Activated CD8-positive, alpha-beta memory T cell treated with anti-CD3 and anti-CD28 coated beads, Interleukin-2, amount 50 U/mL, for 24 hours (primary cell): ENCODE measurements around the gene UMODL1.

Source experiments
- DNase-seq: peaks from one replicate; pipeline ENCODE4 v3.0.0-alpha.2; 2020; ENCODE audit errors: extremely low read depth

UMODL1 gene

GRCh38 chr21:42071146-42071737 lies at the start of gene UMODL1:
Gene UMODL1 (plus strand): TSS chr21:42071317. CDS start chr21:42071317, 0 bp downstream.
- DNase-seq, result no peak

- no peak for DNase-seq
Observed at GRCh38 chr21:42021371-42022090, 49.6 kb upstream of the UMODL1 start.

- no peak for DNase-seq
Observed at GRCh38 chr21:42022091-42022430, 49.1 kb upstream of the UMODL1 start.

- DNase-seq, result no peak
Observed at GRCh38 chr21:42022906-42023305, 48.2 kb upstream of the UMODL1 start.

- no peak for DNase-seq
Observed at GRCh38 chr21:42025376-42026081, 45.6 kb upstream of the UMODL1 start.

GRCh38 chr21:42026082-42026435 lies 45.1 kb upstream of the UMODL1 start:
- DNase-seq, result no peak

GRCh38 chr21:42027085-42027821 lies 43.9 kb upstream of the UMODL1 start:
- DNase-seq, result no peak

- no peak for DNase-seq
Observed at GRCh38 chr21:42027822-42028765, 43.0 kb upstream of the UMODL1 start.

- no peak for DNase-seq
Observed at GRCh38 chr21:42028766-42029425, 42.2 kb upstream of the UMODL1 start.

GRCh38 chr21:42030311-42030710 lies 40.8 kb upstream of the UMODL1 start:
- DNase-seq, result no peak

GRCh38 chr21:42031241-42031640 lies 39.9 kb upstream of the UMODL1 start:
- no peak for DNase-seq

- DNase-seq, result no peak
Observed at GRCh38 chr21:42031816-42032215, 39.3 kb upstream of the UMODL1 start.

GRCh38 chr21:42032266-42032665 lies 38.9 kb upstream of the UMODL1 start:
- no peak for DNase-seq

GRCh38 chr21:42032968-42033367 lies 38.1 kb upstream of the UMODL1 start:
- no peak for DNase-seq

- no peak for DNase-seq
Observed at GRCh38 chr21:42036313-42036712, 34.8 kb upstream of the UMODL1 start.

- DNase-seq, result no peak
Observed at GRCh38 chr21:42037516-42037915, 33.6 kb upstream of the UMODL1 start.

- DNase-seq, result no peak
Observed at GRCh38 chr21:42037943-42038342, 33.2 kb upstream of the UMODL1 start.

- DNase-seq, result no peak
Observed at GRCh38 chr21:42038393-42038792, 32.7 kb upstream of the UMODL1 start.

GRCh38 chr21:42038826-42039425 lies 32.2 kb upstream of the UMODL1 start:
- DNase-seq, result no peak

- no peak for DNase-seq
Observed at GRCh38 chr21:42039470-42039901, 31.6 kb upstream of the UMODL1 start.
